Activated CD8-positive, alpha-beta T cell treated with anti-CD3 and anti-CD28 coated beads for 36 hours (primary cell): Measurements from ENCODE around the gene MYO1D. TPM values are rescaled to one million over a fixed set of nuclear protein-coding genes. Genes with fewer than 3 reads are reported as not detected.

Source experiments
- ATAC-seq: fragments of 200-7000 bp; cut with Tn5 transposase; one replicate; pipeline ENCODE4 v1.10.0; 2021; ENCODE audit warnings: mild to moderate bottlenecking, moderate library complexity
- CTCF ChIA-PET: fragments of 350-600 bp; sonication (Branson Sonifier 250); formaldehyde crosslinking; loops from one replicate; lab custom pipeline; 2021; ENCODE audit warnings: antibody characterized with exemption; lab: Charles Lee
- POLR2A ChIA-PET: fragments of 350-600 bp; sonication (Branson Sonifier 250); formaldehyde crosslinking; loops from one replicate; lab custom pipeline; 2021; ENCODE audit warnings: antibody characterized with exemption; lab: Charles Lee
- DNase-seq: peaks from one replicate; pipeline ENCODE4 v3.0.0-alpha.2; 2020
- H3K27ac Mint-ChIP-seq: one replicate; pipeline ENCODE4 v1.8.0; 2021; ENCODE audit warnings: mild to moderate bottlenecking, mixed read lengths
- H3K27me3 Mint-ChIP-seq: one replicate; pipeline ENCODE4 v1.8.0; 2021; ENCODE audit warnings: mixed read lengths
- H3K36me3 Mint-ChIP-seq: one replicate; pipeline ENCODE4 v1.8.0; 2021; ENCODE audit warnings: low read depth, mixed read lengths
- H3K4me1 Mint-ChIP-seq: one replicate; pipeline ENCODE4 v1.8.0; 2021; ENCODE audit warnings: low read depth, mixed read lengths
- H3K4me3 Mint-ChIP-seq: one replicate; pipeline ENCODE4 v1.8.0; 2021; ENCODE audit warnings: mild to moderate bottlenecking, moderate library complexity, mixed read lengths
- H3K9me3 Mint-ChIP-seq: one replicate; pipeline ENCODE4 v1.8.0; 2021; ENCODE audit warnings: mixed read lengths
- intact Hi-C: fragments of 100-400 bp; cut with micrococcal nuclease; formaldehyde crosslinking; loops from one replicate; pipeline ENCODE4 v1.10.0; 2022
- total RNA-seq, 2 experiments: library from RNA; stranded (reverse); gene quantifications; one replicate each; pipeline ENCODE4 v1.2.3, GENCODE V29; 2021
- TF ChIP-seq, protein P1 (sequence below): fragments of 200-600 bp; IDR thresholded peaks from one replicate; pipeline ENCODE4 v1.8.0; 2022; ENCODE audit warnings: antibody characterized with exemption, mild to moderate bottlenecking

The MYO1D gene
- total RNA-seq, 2 experiments from 2014 or later, result 8.3 to 9.2 TPM

DNA sequence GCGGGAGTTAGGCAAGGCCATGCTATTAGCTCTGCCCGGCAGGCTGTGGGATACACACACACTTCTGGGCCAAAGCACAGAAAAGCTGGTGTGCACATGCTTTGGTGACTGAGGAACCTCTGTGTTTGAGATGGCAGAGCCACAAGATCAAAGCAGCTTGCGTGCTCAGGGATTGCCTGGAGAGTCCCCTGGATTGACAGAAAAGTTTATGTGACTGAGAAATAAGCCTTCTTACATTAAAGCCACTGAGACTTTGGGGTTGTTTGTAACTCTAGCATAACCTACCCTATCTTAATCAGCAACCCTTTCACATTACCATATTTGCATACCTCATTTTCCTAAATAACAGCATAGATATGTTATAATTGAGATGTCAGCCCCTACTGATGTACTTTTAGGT is 69.3 kb downstream of the MYO1D start:
- Mint-ChIP-seq H3K4me1 (peaks cover 4% of the 10 kb centered on the region), H3K27me3 (no peaks in the 10 kb centered on the region), H3K36me3 (no peaks in the 10 kb centered on the region), H3K9me3 (no peaks in the 10 kb centered on the region), H3K27ac (no peak overlapping the region), H3K4me3 (no peak overlapping the region)
- ChIA-PET CTCF (interaction anchor here (0.9 to 2.6 kb wide), 2 partner anchors 69 to 129 kb away, joined by 3 to 8 read pairs; partner anchors contain the start of gene MYO1D), POLR2A (no interaction called here)
- DNase-seq (no peak), ATAC-seq (no peak)
- intact Hi-C loops, result no loop called here
- TF ChIP-seq, protein P1, sequence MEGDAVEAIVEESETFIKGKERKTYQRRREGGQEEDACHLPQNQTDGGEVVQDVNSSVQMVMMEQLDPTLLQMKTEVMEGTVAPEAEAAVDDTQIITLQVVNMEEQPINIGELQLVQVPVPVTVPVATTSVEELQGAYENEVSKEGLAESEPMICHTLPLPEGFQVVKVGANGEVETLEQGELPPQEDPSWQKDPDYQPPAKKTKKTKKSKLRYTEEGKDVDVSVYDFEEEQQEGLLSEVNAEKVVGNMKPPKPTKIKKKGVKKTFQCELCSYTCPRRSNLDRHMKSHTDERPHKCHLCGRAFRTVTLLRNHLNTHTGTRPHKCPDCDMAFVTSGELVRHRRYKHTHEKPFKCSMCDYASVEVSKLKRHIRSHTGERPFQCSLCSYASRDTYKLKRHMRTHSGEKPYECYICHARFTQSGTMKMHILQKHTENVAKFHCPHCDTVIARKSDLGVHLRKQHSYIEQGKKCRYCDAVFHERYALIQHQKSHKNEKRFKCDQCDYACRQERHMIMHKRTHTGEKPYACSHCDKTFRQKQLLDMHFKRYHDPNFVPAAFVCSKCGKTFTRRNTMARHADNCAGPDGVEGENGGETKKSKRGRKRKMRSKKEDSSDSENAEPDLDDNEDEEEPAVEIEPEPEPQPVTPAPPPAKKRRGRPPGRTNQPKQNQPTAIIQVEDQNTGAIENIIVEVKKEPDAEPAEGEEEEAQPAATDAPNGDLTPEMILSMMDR, result no peak

DNA sequence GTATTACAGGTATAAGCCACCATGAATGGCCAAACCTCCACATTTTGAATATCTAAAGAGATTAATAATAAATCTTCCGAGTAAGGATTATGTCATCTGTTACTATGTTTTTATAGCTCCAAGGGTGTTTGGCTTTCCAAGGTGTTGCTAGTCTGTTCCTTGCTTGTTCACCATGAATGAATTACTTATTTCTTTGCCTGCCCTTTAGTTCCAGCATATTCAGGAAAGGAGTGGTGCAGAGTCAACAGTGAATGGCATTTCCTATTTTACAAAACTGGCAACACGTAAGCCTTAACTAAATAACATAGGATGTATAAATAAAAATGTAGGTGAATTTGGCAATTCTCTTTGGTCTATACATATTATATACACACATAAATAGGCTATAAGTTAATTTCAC is 70.3 kb downstream of the MYO1D start:
- no peak overlapping the region for H3K27ac Mint-ChIP-seq
- H3K27me3 Mint-ChIP-seq, result no peaks in the 10 kb centered on the region
- CTCF ChIA-PET, result interaction anchor here (1.9 to 2.6 kb wide), 3 partner anchors 24 to 130 kb away, joined by 8 to 12 read pairs (median 8); partner anchors contain the start of gene MYO1D
- H3K9me3 Mint-ChIP-seq, result no peaks in the 10 kb centered on the region
- POLR2A ChIA-PET, result no interaction called here
- TF ChIP-seq, protein P1, result no peak
- intact Hi-C loops, result no loop called here
- DNase-seq (no peak), ATAC-seq (no peak)
- H3K4me1 Mint-ChIP-seq, result peaks cover 4% of the 10 kb centered on the region
- no peaks in the 10 kb centered on the region for H3K36me3 Mint-ChIP-seq
- no peak overlapping the region for H3K4me3 Mint-ChIP-seq

DNA sequence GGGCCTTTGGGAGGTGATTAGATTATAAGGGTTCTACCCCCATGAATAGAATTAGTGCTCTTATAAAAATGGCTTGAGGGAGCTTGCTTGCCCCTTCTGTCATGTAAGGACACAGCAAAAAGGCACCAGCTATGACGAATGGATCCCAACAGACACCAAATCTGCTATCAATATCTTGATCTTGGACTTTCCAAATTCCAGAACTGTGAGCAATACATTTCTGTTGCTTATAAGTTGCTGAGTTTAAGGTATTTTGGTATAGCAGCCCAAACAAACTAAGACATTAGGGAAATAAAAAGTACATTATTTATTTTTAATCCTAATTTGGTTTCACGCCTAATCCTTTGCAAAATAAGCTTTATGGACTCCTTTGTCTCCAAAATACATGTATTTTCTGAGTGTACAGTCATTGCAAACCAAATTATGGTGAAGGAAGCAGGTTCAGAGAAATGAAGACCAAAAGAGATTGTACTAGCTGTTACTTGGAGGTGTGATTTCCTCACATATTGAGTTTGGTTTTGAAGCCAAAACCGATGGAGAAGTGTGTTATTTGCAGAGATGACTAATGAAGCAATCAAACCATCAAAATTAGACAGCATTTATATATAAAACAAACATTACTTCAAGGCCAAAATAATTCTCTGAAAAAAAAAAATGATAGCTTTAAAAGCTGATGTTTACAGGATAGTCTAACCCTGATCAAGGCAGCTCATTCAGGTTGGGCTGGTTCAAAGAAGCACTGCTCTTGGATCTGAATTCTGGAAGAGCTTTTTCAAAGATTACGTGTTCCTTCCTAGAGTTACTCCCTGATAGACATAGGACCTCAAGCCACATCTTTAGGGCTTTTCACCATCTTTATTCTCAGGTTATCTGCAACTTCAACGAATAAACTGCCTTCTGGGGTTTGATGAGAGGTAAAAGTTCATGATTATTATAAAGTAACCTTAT is 71.6 kb downstream of the MYO1D start:
- intact Hi-C loops, result no loop called here
- Mint-ChIP-seq H3K4me3 (no peak overlapping the region), H3K36me3 (no peaks in the 10 kb centered on the region), H3K27ac (no peak overlapping the region), H3K27me3 (peaks cover 4% of the 10 kb centered on the region), H3K4me1 (peaks cover 4% of the 10 kb centered on the region), H3K9me3 (no peaks in the 10 kb centered on the region)
- no peak for DNase-seq
- ATAC-seq, result no peak
- TF ChIP-seq, protein P1, result no peak
- ChIA-PET POLR2A (no interaction called here), CTCF (interaction anchor here (0.7 to 2.6 kb wide), 6 partner anchors 23 to 146 kb away, joined by 3 to 12 read pairs (median 6); partner anchors contain the start of gene MYO1D)

DNA sequence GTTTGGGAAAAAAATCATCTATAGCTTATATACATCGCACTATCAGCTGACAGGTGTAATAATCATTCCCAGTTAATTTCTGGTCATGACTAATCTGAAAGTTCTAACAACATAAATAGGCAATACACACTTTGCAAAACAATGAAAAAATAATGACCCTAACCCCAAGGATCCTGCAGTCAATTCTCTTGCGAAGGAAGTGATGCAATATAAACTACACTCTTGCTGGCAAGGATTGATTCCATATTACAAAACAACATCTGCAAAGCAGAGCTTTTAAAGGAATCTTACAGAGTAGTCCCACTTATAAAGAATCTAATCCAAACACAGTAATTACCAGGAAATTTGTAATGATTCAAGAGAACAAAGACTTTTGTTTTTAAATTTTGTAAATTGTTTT is 73.4 kb downstream of the MYO1D start:
- ChIA-PET CTCF (interaction anchor here (0.9 kb wide), 1 partner anchor 20 kb away, joined by 3 read pairs; no protein-coding TSS in a partner anchor), POLR2A (no interaction called here)
- DNase-seq, result no peak
- no peak overlapping the region for H3K4me3 Mint-ChIP-seq
- TF ChIP-seq, protein P1, result no peak
- no peaks in the 10 kb centered on the region for H3K9me3 Mint-ChIP-seq
- intact Hi-C loops, result no loop called here
- H3K27ac Mint-ChIP-seq, result no peak overlapping the region
- ATAC-seq, result no peak
- no peaks in the 10 kb centered on the region for H3K4me1 Mint-ChIP-seq
- no peaks in the 10 kb centered on the region for H3K36me3 Mint-ChIP-seq
- peaks cover 4% of the 10 kb centered on the region for H3K27me3 Mint-ChIP-seq

DNA sequence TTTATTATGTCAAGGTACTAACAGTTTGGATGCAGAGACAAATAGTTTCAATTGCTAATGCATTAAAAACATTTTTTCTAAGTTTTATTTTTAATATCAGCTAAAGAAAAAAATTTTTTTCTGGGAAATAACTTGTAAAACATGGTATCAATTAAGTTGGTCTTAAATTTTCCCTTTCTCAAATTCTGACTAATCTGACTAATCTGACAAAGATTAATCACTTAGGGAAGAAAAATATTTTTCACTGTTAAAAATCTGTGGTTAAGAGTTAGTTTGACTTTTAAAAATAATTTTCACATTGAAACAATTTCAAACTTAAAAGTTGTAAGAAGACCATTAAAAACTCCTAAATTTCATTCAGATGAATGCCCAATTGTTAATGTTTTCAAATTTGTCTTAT is 74.6 kb downstream of the MYO1D start:
- POLR2A ChIA-PET, result no interaction called here
- Mint-ChIP-seq H3K27me3 (peaks cover 4% of the 10 kb centered on the region), H3K36me3 (no peaks in the 10 kb centered on the region), H3K27ac (no peak overlapping the region), H3K9me3 (no peaks in the 10 kb centered on the region), H3K4me3 (no peak overlapping the region), H3K4me1 (no peaks in the 10 kb centered on the region)
- CTCF ChIA-PET, result interaction anchor here (0.8 to 2.8 kb wide), 3 partner anchors 19 to 196 kb away, joined by 3 to 13 read pairs (median 10); partner anchors contain the start of gene MYO1D
- TF ChIP-seq, protein P1, result no peak
- ATAC-seq, result no peak
- intact Hi-C loops, result no loop called here
- no peak for DNase-seq
